NCI-H2196 treated with DMSO at 0.1 percent for 48 hours (cell line): ENCODE measurements around the gene MEGF11.
"Not testable (repeated sequence)": the region's sequence is repeated elsewhere in the genome, so short reads cannot be mapped to it uniquely, and the experiment has no call there.

ENCODE experiments used
- DNase-seq: peaks from one replicate; lab custom pipeline; 2025; ENCODE audit not compliant: unreplicated experiment; lab: John Stamatoyannopoulos, UW

MEGF11 gene

DNA sequence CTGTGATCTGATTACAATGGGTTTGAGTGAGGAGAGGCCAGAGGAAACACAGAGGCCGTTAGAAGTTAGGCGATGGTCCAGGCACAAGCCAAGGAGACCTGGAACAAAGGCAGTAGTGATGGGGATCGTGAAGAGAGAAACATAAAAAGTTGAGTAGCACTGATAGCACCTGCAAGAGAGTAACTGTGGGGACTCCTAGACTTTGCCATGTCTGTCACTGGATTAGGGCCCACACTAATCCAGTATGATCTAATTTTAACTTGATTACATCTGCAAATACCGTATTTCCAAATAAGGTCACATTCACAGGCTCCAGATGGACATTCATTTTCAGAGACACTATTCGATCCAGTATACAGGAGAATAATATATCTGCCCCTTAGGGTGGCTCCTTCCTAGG lies 239.5 kb downstream of the MEGF11 start:
- no peak for DNase-seq

DNA sequence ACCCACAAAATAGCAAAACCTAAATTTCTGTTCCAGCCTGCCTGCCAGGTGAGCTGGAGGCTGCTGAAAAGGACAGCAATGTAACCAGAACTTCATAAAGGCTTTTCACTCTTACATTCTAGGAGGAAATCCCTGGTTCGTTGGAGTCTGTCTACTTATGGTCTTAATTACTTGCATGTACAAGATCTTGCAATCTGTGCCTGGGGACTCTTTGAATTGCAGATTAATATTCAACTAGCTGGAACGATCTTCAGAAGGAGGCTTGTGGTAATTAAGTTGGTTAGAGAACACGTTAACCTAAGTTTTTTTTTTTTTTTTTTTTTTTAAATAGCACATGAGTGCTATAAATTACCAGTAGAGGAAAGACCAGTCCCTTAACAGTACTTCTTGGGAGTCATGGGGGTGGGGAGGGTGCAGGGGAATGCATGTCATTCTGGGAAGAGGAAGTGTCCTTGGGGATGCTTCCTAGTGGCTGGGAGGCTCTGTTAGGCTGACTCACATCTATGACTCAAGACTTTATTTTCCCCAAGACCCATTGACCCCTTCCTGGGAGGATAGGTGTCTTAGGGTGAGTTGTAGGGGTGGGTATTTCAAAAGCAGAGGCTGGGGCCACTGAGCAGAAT lies 244.5 kb downstream of the MEGF11 start:
- no peak for DNase-seq

DNA sequence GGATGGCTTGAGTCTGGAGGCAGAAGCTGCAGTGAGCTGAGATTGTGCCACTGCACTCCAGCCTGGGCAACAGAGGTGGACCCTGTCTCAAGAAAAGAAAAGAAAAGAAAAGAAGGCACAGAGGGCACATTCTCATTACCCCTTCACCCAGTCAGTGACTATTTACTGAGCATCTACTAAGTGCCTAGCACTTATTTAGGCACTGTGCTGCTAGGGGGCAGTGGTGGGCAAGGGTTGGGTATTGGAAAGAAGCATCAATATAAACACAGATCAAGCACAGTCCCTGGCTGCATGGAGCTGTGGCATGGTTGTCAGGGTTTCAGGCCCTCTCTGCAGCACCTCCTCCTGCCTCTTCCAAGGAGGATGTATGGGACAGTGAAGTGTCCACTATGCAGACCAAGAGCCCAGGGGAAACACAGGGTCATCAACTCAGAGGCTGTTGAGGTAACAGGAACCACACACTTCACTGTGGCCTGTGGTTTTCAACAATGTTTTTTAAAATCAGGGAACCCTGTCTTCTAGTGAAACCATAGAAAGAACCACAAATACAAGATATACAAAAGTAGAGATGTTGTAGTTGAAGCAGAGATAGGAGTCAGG lies 245.8 kb downstream of the MEGF11 start:
- no peak for DNase-seq

DNA sequence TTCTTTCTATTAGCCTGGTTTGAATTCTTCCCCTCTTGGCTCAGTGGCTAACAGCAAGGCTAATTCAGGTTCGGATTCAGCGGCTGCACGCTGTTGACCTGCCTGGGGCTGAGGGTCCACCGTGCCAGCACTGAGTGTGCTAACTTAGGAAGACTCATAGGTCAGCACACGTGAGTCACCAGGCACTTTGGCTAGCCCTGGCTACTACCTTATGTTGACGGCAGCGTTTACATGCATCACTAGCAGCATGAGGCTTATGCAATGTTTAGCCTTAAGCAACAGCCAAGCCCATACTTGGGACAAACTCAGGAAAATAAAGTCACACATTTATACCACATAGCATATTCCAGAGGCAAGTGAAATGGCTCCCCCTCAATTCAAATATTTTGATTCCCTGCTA lies 246.6 kb downstream of the MEGF11 start:
- no peak for DNase-seq

DNA sequence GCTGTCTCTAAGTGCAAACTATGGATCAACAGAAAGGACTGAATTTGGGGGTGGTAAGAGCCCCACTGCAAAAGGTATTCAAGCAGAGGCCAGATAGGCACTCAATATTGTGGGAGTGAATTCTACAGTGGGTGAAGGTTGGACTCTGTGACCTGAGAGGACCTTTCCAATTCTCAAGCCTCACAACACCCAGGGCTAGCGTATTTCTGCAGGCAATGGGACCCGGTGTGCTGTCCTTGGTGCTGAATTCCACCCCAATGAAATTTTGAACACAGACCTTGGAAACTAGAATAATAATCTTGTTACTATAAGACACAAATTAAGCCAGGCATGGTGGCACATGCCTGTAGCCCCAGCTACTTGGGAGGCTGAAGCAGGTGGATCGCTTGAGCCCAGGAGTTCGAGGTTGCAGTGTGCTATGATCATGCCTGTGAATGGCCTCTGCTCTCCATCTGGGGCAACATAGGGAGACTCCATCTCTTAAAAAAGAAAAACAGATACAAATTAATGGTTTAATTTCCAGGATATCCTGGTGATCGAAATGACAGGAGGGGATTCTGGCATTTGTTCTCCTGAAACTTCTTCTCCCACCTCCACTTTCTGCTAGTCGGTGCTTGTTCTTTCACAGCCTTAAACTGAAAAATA lies 248.8 kb downstream of the MEGF11 start:
- DNase-seq: no peak

DNA sequence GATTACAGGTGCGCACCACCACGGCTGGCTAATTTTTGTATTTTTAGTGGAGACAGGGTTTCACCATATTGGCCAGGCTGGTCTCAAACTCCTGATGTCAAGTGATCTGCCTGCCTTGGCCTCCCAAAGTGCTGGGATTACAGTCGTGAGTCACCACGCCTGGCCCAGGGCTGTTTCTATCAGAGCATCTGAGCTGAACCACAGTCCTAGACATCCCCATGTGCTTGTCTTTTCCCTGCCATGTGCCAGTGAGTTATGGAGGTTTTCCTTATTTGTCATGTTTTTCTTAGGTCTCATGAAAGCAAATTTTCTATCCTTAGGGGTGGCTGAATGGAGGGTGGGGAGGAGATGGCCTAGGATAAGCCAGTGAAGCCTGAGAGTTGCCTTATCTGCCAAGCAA lies 250.4 kb downstream of the MEGF11 start:
- DNase-seq: not testable (repeated sequence)

DNA sequence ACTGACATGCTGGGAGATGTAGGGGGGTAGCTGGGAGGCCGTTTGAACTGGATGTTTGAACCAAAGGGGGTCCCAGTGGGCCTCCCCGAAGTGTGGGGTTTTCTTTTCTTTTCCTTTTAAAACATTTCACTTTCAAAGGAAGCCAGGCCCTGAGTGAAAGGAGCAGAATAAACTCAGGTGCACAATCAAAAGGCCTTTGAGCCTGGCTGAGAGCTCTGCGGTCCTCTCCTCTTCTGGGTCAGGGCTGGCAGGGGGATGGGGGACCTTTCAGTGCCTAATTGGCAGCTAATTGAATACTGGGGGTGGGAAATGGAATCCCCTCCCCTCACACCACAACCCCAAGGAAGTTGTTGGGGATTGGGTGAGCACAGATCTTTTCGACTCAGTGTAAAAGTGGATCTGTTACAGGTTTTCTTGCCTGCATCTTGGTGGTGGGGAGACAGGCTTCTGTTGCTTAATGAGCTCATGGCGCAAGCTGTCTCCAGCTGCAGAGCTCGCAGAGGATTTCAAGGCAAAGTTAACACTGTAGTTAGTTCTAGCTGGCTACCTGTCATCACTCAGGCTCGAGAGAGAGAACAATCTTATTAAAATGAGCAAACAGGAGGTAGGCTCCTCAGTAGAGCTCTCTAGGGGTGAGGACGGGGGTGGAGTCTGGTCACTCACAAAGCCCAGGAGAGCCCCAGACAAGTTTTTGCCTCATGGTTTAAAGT lies 251.7 kb downstream of the MEGF11 start:
- DNase-seq: no peak

DNA sequence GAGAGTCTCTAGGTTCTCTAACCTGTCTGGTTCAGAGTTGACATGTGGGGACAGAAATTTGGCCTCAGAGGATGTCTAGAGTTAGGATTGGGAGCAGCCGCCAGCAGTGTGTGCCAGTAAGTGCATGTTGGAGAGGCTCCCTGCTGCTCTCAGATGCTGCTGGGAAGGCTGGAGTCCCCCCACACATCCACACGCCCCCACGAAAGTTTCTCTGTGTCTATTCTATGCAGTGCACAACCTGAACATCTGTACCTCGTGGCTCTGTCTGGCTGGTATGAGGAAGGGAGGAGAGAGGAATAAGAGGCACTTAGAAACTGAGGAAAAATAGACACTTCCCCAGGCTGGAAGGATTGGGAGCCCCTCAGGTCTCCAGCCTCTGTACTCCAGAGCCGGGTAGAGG lies 252.5 kb downstream of the MEGF11 start:
- no peak for DNase-seq

DNA sequence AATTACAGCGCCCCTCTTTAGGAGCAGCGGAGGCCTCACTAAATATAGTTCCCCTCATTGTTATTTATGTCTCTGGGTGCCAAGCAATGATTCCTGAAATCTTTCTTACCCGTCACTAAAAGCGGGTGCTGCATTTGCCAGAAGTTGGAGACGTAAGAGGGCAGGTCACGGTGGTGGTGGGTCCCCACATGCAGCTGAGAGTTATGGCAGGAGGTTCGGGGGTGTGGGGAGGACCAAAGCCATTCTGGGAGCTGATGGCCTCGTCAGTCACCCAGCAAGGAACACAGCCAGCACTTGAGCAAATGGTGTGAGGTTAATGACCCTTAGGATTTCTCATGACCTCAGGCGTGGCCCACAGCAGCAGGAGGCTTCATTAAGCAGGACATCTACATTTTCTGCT lies 255.1 kb downstream of the MEGF11 start:
- DNase-seq: no peak

DNA sequence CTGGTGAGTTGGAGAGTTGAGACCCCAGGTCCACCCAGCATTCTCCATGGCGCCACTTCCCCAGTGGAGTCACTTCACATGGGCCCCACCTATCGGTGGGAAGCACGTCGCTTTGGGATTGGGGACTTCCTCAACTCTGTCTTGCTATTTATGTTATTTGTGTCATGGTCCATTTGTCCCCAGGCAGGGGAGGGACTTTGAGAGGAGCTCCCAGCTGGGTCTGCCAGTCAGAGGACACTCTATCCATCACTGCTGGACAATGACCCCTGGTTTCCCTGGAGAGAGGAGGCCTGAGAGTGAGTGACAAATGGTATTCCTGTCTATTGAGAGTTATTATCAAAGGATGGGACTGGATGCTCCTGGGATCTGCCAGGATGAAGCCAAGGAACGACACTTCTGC lies 256.6 kb downstream of the MEGF11 start:
- DNase-seq: no peak

DNA sequence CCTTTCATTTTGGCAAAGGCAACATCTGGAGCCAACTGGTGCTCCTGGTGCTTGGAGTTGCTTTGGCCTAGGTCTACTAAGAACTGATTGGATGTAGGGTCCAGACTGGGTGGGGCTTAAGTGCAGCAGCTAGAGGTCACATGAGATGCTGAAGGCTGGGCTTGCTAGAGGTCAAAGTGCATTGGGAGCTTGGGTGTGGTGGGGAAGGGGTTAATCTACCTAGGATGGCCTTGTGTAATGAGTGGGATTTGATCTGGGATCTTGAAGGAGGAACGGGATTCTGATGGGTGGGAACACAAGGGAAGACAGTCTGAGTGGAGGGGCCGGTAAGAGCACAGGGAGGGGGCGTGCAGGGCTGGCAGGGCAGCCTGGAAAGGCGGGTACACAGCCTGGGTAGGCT lies 258.7 kb downstream of the MEGF11 start:
- no peak for DNase-seq

DNA sequence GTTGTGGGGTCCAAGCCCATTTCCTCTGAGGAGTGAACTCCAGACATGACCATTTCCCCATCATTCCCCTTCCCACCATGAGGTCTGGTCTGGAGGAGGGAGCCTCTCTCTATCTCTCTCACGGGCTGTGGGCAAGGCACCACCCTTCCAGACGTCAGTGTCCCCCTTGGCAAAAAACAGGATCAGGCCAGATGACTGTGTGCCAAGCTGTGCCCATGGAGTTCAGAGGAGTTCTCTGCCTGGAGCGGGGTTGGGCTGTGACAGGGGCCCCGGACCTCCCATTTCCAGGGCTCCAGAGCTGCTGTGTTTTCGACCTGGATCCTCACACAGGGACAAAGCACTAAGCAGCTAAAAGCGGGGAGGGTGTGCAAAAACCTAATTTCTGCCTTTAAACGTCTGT lies 259.8 kb downstream of the MEGF11 start:
- DNase-seq: no peak

DNA sequence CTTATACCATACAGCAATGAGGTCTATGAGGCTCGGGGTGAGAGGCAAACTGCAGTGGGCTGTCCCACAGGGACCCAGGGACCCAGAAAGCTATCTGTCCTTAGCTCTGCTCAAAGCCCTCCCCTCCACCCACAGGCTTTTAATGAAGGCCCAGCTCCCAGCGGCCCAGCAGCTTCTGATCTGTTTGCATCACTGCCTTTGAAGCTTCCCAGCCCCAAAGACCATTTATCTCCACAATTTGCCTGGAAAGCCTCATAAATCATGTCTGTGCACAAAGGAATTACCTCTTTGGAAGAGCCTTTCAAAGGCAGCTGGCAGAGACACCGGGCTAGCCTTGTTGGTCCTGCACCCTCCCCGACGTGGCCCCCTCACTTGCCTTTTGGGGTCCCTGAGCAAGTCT lies 260.3 kb downstream of the MEGF11 start:
- no peak for DNase-seq

DNA sequence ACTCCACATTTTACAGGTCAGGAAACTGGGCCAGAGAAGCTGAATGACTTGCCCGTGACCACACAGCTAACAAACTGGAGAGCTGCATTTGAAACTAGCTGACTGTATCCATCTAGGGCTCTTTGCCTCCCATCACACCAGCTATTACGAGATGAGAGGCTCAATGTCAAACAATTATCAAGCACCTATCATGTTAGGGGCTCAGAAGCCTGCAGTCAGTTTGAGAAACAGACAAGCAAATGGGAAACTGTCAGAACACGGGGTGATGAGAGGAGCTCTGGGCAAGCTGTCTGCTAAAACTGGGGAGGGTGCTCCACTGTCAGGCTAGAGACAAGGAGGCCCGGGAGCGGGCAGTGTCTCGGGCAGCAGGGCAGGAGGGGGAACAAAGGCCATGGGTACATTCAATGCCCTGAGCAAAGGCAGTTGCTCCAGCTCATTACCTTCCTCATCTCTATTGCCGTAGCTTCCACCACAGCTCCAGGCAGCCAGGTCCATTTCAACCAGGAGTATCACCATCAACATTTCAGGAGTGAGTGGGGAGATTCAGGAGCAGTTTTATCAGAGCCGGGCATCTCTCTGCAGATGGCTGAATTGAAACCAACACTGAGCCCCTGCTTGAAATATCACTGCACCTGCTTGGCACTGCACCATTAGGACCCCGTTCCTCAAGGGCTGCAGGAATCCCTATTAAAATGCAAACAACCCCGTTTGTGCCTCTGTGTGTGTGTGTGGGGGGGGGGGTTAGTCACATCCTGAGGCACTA lies 261.6 kb downstream of the MEGF11 start:
- no peak for DNase-seq

DNA sequence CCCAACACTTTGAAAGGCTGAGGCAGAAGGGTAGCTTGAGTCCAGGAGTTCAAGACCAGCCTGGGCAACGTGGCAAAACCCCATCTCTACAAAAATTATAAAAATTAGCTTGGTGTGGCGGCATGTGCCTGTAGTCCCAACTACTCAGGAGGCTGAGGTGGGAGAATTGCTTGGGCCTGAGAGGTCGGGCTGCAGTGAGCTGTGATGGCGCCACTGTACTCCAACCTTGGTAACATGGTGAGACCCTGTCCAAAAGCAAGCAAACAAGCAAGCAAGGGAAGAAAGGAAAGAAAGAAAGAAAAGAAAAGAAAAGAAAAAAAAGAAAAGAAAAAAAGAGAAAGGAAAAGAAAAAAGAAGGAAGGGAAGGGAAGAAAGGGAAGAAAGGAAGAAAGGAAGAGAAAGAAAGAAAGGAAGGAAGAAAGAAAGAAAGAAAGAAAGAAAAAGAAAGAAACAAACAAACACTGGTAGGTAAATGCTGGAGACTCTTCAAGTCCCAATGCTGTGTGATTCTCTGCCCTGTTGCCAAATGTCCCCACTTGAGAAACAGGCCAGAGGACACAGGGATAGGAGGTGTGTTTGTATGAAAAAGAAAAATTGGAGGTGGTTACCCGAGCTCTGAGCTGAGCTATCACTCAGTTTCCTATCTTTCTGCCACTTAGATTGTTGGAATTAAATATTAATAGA lies 263.1 kb downstream of the MEGF11 start:
- DNase-seq: no peak

DNA sequence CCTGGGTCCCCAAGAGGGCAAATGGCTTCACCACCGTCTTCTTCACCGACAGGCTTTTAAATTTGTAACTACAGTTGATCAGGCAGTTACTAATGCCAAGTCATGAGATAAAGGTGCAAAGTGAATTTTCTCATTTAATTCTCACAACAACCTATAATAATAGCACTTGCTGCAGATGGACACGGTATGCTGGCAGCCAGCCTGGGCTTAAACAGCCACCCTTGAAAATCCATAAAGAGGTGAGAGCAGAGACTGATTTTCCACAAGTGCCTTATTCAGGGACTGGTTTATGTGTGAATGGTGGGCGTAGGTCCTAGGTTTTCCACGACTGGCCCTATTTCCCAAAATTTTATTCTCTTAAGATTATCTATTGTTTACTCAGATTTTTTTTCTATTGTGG lies 266.4 kb downstream of the MEGF11 start:
- no peak for DNase-seq

DNA sequence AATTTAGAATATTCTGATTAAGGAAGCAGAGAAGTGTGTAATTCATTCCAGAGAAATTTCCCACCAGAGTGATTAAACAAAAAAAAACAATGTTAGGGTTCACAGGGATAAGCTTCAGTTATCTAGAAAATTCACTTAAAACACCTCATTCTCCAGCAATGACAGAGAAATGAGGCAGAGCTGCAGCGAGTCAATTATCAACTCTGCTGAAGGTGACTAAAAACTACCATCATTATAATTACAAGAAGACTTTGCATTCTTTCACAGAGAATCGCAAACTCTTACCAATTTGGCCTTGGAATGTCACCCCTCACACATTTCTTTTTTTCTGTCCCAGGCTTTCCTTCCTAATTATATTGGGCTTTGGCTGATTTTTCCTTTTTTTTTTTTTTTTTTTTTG lies 267.1 kb downstream of the MEGF11 start:
- DNase-seq: no peak

DNA sequence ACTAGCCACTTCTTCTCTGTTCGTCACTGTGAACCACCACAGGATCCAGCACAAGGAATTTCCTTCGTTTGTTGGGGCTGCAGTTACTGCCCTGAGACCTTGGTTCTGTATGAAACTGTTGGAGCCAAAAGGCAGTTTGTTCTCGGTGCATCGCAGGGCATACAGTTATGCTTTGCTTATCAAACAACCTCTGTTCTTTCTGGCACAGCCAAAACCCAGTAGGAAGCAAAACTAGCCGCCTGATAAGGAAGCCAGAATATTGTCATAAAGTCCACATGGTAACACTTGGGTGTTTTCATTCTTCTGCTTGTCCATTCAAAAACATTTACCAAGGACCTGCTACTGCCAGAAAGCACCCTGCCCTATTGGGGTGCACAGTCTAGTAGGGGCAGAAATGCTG lies 268.2 kb downstream of the MEGF11 start:
- DNase-seq: no peak

DNA sequence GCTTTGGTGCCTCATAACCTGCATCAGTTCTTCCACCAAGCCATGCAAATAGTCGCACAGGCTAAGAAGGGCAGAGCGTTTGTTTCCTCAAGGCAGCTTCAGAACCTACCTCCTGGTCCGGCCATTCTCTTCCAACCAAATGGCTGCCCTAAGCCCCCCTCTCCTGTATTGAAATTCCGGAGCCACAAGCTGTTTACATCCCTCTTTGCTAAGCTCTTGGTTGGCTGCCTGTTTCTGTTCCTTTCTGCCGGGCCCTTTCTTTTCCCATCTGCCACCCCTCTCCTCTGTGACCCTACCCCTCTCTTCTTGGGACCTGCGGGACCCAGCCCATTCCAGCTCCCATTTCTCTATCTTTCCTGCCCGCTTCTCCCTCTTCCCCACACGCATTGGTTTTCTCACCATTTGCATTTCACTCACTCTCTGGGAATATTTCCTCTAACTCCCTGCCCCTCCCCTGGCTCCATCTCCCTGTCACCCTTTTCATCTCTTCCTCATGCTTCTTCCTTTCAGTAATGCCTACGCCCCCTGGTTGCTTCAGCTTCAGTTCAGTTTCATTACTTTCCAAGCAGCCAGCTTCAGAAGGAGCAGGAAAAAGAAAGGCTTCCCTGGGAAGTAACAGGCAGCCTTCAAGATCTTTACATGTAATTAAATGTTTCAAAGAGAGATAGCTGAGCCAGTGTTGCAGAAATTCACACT lies 270.8 kb downstream of the MEGF11 start:
- no peak for DNase-seq
